ENCODE measurements around the gene ADAMTSL5. TPM values are rescaled to one million over a fixed set of nuclear protein-coding genes. Genes with fewer than 3 reads are reported as not detected.
"Not testable (repeated sequence)": the region's sequence is repeated elsewhere in the genome, so short reads cannot be mapped to it uniquely, and the experiment has no call there.

ADAMTSL5 gene
- total RNA-seq, 2 donors from 2014 or later = 1.2 to 1.8 TPM

- DNase-seq (ENCODE audit: low spot score) = no peak
- no peak for ATAC-seq
- Mint-ChIP-seq H3K27me3 (no peaks in the 10 kb centered on the region), H3K4me3 (no peak overlapping the region), H3K9me3 (no peaks in the 10 kb centered on the region), H3K27ac (no peak overlapping the region), H3K4me1 (ENCODE audit: low read depth in 2 of 2) (peaks cover 10 to 16% of the 10 kb centered on the region in 2 donors), H3K36me3 (peaks cover 6% of the 10 kb centered on the region)
These were observed 31.5 kb downstream of the ADAMTSL5 start for GRCh38 chr19:1481224-1481892.

GRCh38 chr19:1478934-1479707 lies 33.7 kb downstream of the ADAMTSL5 start, which contains the start of gene C19orf25:
C19orf25 (minus strand) TSS chr19:1479215; CDS start chr19:1478903, 312 bp downstream.
- Mint-ChIP-seq H3K4me1 (ENCODE audit: low read depth in 2 of 2) (peaks cover 10 to 16% of the 10 kb centered on the region in 2 donors), H3K4me3 (peak within 1 kb of the TSS; percentile 96), H3K27me3 (no peaks in the 10 kb centered on the region), H3K27ac (peak within 1 kb of the TSS; percentile 80 to 89), H3K9me3 (no peaks in the 10 kb centered on the region), H3K36me3 (peaks cover 6% of the 10 kb centered on the region)
- DNase-seq (ENCODE audit: low spot score) = peak; percentile 95
- ATAC-seq = peak; percentile 96 to 98

DNA sequence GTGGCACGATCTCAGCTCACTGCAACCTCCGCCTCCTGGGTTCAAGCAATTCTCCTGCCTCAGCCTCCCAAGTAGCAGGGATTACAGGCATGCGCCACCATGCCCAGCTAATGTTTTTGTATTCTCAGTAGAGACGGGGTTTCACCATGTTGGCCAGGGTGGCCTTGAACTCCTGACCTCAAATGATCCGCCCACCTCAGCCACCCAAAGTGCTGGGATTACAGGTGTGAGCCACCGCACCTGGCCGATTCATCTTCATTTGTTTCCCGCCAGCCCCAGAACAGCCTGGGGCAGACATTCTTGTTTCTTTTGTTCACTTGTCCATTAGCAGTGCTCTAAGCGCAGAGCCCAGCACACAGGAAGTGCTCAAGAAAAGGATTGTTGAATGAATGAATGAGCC lies 35.8 kb downstream of the ADAMTSL5 start:
- not testable (repeated sequence) for H3K27ac Mint-ChIP-seq, H3K27me3 Mint-ChIP-seq
- peak overlapping the region; percentile 38 for H3K4me3 Mint-ChIP-seq

GRCh38 chr19:1475751-1476437 lies 36.9 kb downstream of the ADAMTSL5 start:
- no peak for DNase-seq (ENCODE audit: low spot score)
- Mint-ChIP-seq H3K4me3 (no peak overlapping the region), H3K9me3 (no peaks in the 10 kb centered on the region), H3K27ac (no peak overlapping the region), H3K4me1 (ENCODE audit: low read depth in 2 of 2) (peaks cover 16 to 18% of the 10 kb centered on the region in 2 donors), H3K36me3 (peaks cover 6% of the 10 kb centered on the region), H3K27me3 (no peaks in the 10 kb centered on the region)
- ATAC-seq = no peak

More for the DNA sequence above, 35.8 kb downstream of the ADAMTSL5 start:
- ATAC-seq; H3K9me3 Mint-ChIP-seq; H3K36me3 Mint-ChIP-seq; DNase-seq (ENCODE audit: low spot score): not testable (repeated sequence)
- H3K4me1 Mint-ChIP-seq (ENCODE audit: low read depth in 2 of 2) = peaks cover 16% of the 10 kb centered on the region in 2 donors

GRCh38 chr19:1474765-1475351 lies 38.0 kb downstream of the ADAMTSL5 start:
- ATAC-seq (no peak), DNase-seq (ENCODE audit: low spot score) (no peak)
- no peaks in the 10 kb centered on the region for H3K9me3 Mint-ChIP-seq
- H3K27ac Mint-ChIP-seq = no peak overlapping the region
- peaks cover 10 to 21% of the 10 kb centered on the region in 2 donors for H3K4me1 Mint-ChIP-seq (ENCODE audit: low read depth in 2 of 2)
- H3K36me3 Mint-ChIP-seq = peaks cover 6% of the 10 kb centered on the region
- no peaks in the 10 kb centered on the region for H3K27me3 Mint-ChIP-seq
- no peak overlapping the region for H3K4me3 Mint-ChIP-seq

DNA sequence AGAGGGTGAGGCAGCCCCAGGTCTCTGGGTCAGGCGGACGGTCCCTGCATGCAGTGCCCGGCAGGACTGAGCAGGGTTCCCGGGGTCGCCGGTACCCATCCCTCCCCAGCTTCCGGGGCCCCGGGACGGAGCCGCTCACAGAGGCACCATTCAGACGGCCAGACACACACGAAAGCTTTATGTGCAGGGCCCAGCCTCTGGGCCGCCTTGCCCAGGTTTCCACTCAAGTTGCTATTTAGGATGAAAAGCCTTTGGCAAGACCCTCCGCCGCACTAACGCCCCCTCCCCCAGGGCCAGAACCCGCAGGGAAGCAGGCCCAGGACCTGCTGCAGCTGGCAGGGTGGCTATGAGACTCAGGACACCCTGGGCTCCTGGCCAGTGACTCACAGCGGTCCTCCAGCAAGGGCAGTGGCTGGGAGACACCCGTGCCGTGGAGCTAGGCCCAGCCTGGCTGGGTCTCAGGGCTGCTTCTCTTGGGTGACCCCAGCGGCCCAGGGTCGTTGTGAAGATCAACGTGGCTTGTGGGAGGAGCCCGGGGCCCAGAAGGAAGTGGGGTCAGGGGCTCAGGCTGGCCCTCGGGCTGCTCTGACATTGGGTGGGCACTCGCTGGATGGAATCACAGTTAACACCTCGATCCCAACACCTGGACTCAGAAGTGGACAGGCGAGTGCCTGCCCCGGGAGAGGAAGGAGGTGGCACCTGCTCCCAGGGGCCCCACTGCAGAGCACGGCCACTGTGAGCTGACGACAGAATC lies 38.6 kb downstream of the ADAMTSL5 start:
- ATAC-seq (no peak), DNase-seq (ENCODE audit: low spot score) (no peak)
- Mint-ChIP-seq H3K27ac (no peak overlapping the region), H3K36me3 (peaks cover 4% of the 10 kb centered on the region), H3K27me3 (no peaks in the 10 kb centered on the region), H3K9me3 (no peaks in the 10 kb centered on the region), H3K4me1 (ENCODE audit: low read depth in 2 of 2) (peaks cover 8 to 19% of the 10 kb centered on the region in 2 donors), H3K4me3 (no peak overlapping the region)

GRCh38 chr19:1473085-1473851 lies 39.6 kb downstream of the ADAMTSL5 start:
- Mint-ChIP-seq H3K4me1 (ENCODE audit: low read depth in 2 of 2) (peaks cover 4 to 16% of the 10 kb centered on the region in 2 donors), H3K9me3 (no peaks in the 10 kb centered on the region), H3K36me3 (no peaks in the 10 kb centered on the region), H3K27ac (no peak overlapping the region), H3K4me3 (no peak overlapping the region), H3K27me3 (no peaks in the 10 kb centered on the region)
- DNase-seq (ENCODE audit: low spot score) (no peak), ATAC-seq (no peak)

DNA sequence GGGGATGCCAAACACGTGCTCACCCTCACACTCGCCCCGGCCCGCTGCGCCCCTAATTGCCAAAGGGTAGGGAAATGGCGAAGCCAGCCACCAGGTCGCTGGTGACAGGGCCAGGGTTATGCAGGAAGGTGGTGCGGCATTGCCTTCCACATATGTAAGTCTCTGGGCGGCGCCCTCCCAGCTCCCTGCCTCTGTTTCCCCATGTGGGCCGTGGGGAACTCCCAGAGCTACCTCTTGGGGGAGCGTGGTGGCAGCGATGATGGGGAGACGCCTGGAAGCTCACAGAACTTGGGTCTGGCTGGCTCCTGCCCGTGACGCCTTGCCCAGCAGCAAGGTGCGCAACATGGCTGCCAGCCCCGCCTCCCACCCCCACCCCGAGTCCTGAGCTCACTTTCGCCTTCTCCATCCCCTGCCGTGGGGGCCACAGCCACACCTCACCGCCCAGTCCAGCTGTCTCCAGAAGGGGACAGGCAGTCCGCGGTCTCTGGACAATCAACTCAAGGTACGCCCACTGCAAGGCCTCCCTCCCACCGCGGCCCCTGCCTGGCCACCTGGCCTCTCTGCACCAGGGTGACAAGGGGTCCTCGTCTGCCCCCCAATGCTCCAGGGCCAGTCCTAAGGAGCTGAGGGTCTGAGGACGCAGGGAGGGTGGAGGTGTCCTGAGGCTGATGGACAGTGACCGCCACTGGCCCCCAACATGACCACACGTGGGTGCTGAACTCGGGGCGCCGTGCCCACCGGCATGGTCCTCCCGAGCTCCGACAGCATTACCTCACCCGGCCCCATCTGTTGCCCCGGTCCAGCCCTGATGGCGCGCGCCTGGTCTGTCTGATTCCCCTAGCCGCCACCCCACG lies 40.4 kb downstream of the ADAMTSL5 start:
- DNase-seq (ENCODE audit: low spot score) = no peak
- no peaks in the 10 kb centered on the region for H3K27me3 Mint-ChIP-seq
- no peak overlapping the region for H3K4me3 Mint-ChIP-seq
- no peaks in the 10 kb centered on the region for H3K9me3 Mint-ChIP-seq
- H3K4me1 Mint-ChIP-seq (ENCODE audit: low read depth in 2 of 2) = peaks cover 4 to 15% of the 10 kb centered on the region in 2 donors
- no peak for ATAC-seq
- H3K36me3 Mint-ChIP-seq = no peaks in the 10 kb centered on the region
- no peak overlapping the region for H3K27ac Mint-ChIP-seq

- Mint-ChIP-seq H3K4me1 (ENCODE audit: low read depth in 2 of 2) (peaks cover 0 to 11% of the 10 kb centered on the region in 2 donors), H3K27ac (no peak overlapping the region), H3K36me3 (no peaks in the 10 kb centered on the region), H3K4me3 (no peak overlapping the region), H3K9me3 (no peaks in the 10 kb centered on the region), H3K27me3 (no peaks in the 10 kb centered on the region)
- no peak for DNase-seq (ENCODE audit: low spot score)
- no peak for ATAC-seq
These were observed 41.2 kb downstream of the ADAMTSL5 start for GRCh38 chr19:1471515-1472160.

- H3K36me3 Mint-ChIP-seq = no peaks in the 10 kb centered on the region
- no peaks in the 10 kb centered on the region for H3K27me3 Mint-ChIP-seq
- peaks cover 0 to 11% of the 10 kb centered on the region in 2 donors for H3K4me1 Mint-ChIP-seq (ENCODE audit: low read depth in 2 of 2)
- no peak overlapping the region for H3K27ac Mint-ChIP-seq
- H3K9me3 Mint-ChIP-seq = no peaks in the 10 kb centered on the region
- ATAC-seq (peak; percentile 8 to 32), DNase-seq (ENCODE audit: low spot score) (no peak)
- H3K4me3 Mint-ChIP-seq = peak overlapping the region; percentile 22
These were observed 41.8 kb downstream of the ADAMTSL5 start for GRCh38 chr19:1471010-1471514.

GRCh38 chr19:1470305-1471009 lies 42.4 kb downstream of the ADAMTSL5 start:
- no peak overlapping the region for H3K27ac Mint-ChIP-seq
- H3K4me1 Mint-ChIP-seq (ENCODE audit: low read depth in 2 of 2) = peaks cover 0 to 11% of the 10 kb centered on the region in 2 donors
- peak overlapping the region; percentile 70 for H3K4me3 Mint-ChIP-seq
- H3K9me3 Mint-ChIP-seq = no peaks in the 10 kb centered on the region
- H3K27me3 Mint-ChIP-seq = no peaks in the 10 kb centered on the region
- ATAC-seq = peak; percentile 46 to 63
- no peaks in the 10 kb centered on the region for H3K36me3 Mint-ChIP-seq
- no peak for DNase-seq (ENCODE audit: low spot score)
